NK-92 (cell line): ENCODE measurements around the gene TATDN2.
"Not testable (repeated sequence)": the region's sequence is repeated elsewhere in the genome, so short reads cannot be mapped to it uniquely, and the experiment has no call there.

Experiments used
- DNase-seq: peaks from one replicate; lab custom pipeline; 2025; ENCODE audit not compliant: unreplicated experiment; lab: John Stamatoyannopoulos, UW

TATDN2 gene

DNA sequence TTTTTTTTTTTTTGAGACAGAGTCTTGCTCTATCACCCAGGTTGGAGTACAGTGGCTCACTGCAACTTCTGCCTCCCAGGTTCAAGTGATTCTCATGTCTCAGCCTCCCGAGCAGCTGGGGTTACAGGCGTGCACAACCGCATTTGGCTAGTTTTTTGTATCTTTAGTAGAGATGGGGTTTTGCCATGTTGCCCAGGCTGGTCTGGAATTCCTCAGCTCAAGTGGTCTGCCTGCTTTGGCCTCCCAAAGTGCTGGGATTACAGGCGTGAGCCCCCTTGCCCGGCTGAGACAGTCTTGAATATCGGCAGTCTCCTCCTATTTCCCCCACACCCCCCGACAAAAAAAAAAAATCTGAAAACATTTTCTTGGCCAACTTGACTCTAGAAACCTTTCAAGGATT, 18.7 kb downstream of the TATDN2 start:
- not testable (repeated sequence) for DNase-seq

- DNase-seq: no peak
Measured at GRCh38 chr3:10268116-10268515, 19.9 kb downstream of the TATDN2 start.

DNA sequence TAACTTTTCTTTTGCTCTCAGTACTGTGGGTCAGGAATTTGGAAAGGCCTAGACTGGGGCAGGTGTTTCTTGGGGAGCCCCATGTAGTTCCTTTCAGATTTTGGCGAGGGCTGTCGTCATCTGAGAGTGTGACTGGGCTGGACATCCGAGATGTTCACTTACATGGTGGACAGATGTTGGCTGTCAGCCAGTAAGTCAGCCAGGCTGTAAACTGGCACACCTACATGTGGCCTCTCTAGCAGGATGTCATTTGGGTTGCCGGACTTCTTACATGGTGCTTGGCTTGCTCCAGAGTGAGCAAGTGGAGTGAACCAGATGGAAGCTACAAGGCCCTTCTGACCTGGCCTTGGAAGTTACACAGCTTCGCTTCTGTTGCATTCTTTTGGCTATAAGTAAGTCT, 20.7 kb downstream of the TATDN2 start:
- DNase-seq: no peak

- no peak for DNase-seq
Measured at GRCh38 chr3:10269443-10269842, 21.2 kb downstream of the TATDN2 start.

DNA sequence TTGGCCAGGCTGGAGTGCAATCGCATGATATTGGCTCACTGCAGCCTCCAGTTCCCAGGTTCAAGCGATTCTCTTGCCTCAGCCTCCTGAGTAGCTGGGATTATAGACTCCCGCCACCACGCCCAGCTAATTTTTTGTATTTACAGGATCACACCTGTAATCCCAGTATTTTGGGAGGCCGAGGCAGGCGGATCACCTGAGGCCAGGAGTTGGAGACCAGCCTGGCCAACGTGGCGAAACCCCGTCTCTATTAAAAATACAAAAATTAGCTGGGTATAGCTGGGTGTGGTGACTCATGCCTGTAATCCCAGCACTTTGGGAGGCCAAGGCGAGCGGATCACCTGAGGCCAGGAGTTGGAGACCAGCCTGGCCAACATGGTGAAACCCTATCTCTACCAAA, 24.2 kb downstream of the TATDN2 start:
- not testable (repeated sequence) for DNase-seq

- no peak for DNase-seq
Measured at GRCh38 chr3:10272977-10273376, 24.7 kb downstream of the TATDN2 start.

GRCh38 chr3:10273702-10274305, 25.5 kb downstream of the TATDN2 start:
- DNase-seq: no peak

GRCh38 chr3:10274601-10275000, 26.3 kb downstream of the TATDN2 start:
- DNase-seq: no peak

DNA sequence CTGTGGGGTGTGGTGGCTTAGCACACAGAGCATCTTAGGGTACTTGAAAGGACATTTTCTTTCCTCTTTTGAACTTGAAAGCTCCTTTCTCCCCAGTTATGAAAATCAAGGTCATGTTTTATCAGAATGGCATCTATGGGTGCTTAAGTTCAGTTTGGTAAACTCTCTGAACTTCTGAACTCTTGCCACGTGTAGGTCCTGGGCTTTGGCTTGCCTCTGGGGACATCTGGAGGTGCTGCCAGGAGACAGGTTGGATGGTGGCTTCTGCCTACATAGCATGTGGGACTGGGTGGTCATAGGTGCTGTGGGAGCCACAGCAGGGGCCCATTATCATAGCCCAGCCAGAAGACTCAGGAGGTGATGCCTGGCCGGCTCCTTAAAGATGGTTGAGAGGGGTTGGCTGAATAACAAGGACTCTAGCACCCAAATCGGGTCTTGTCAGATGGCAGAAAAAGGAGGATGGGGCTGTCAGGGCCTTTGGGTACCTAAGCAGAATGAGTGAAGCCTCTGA, 28.9 kb downstream of the TATDN2 start:
- DNase-seq: no peak

- no peak for DNase-seq
Measured at GRCh38 chr3:10278501-10278900, 30.2 kb downstream of the TATDN2 start.

DNA sequence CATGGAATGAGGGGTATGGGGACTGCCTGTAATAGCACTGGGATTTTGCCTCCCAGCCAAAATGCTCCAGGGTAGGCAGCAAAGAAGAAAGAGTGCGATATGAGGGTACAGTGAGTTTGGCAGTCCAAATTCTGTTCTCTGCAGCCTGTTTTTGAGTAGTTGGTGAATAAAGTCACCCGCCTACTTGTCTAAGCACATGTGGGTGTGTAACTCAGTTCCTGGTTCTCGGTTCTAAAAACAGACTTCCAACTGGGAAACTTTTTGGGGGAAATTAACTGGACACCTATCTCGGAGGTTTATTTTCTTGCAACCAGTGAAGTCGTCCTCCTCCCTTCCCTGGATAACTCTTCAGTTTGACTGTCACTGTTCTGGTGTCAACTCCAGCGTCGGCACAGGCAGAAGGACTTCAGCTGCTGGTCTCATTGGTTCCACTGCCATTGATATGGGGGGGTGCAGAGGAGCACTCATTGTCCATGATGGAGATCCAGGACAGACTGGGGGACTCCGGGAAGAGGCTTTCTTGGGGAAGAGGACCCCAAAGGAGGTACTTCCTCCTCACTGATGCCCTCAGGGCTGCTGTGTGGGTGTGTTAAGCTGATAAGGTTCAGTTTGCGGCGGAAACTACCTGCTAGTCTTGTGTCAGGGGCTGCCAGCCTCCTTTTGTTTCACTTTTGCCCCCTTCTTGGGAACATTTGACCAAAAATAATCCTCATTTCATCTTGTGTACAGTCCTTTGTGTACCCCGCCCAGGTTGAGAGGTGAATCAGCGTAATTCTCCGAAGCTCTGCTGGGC, 31.3 kb downstream of the TATDN2 start:
- no peak for DNase-seq

DNA sequence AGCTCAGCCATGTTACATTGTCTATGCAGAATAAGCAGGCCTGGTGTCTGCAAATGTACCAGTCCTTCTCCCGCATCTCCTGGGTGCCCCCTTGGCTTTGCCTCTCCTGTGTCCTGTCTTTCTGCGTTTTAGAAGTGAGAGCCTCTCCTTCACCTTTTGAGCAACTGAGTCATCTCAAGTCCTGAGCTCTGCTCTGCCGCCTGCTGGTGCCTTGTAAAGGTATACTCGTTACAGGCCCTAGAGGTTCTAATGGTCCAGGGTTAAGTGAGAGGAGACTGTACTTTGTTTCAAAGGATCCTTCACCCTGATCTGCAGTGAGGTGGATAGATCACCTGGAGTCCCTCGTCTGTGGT, 31.9 kb downstream of the TATDN2 start:
- no peak for DNase-seq

GRCh38 chr3:10280571-10280970, 32.3 kb downstream of the TATDN2 start:
- no peak for DNase-seq

GRCh38 chr3:10281951-10282350, 33.7 kb downstream of the TATDN2 start:
- no peak for DNase-seq

DNA sequence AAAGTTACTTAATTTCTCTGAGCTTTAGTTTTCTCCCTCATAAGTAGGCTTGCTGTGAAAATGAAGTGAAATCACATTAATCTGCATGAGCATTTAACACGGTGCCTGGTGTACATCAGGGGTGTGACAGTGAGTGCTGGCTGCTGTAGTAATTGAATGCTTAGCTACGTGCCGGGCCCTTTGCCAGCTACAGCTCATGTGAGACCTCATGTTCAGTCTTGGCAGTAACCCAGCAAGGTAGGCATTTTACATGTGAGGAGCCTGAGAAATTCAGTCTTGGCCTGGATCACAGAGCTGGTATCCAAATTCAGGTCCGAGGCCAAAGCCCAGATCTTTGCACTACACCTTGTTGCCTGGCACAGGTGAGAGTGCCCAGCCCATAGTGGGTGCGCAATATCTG, 35.4 kb downstream of the TATDN2 start:
- no peak for DNase-seq

DNA sequence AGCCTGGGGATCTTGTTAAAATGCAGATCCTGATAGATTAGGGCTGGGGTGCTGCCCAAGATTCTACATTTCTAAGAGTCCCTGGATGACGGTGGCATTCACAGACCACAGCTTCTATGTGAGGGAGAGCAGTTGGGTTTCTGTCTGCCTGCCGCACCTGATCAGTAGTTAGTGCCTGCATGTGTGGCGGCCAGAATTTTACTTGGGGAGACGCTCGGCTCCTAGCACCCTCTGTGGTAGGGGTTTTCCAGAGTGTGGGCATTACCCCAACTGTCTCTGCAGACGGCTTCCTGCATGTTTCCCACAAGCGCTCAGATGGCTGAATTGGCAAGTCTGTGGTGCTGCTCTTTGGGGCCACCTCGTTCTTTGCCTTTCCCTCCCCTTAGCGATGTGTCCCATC, 36.2 kb downstream of the TATDN2 start:
- no peak for DNase-seq

- DNase-seq: no peak
Measured at GRCh38 chr3:10285272-10286132, 37.2 kb downstream of the TATDN2 start.

GRCh38 chr3:10286133-10286524, 37.9 kb downstream of the TATDN2 start:
- no peak for DNase-seq

- DNase-seq: no peak
Measured at GRCh38 chr3:10286596-10287295, 38.5 kb downstream of the TATDN2 start.

- DNase-seq: no peak
Measured at GRCh38 chr3:10287936-10288574, 39.8 kb downstream of the TATDN2 start.

DNA sequence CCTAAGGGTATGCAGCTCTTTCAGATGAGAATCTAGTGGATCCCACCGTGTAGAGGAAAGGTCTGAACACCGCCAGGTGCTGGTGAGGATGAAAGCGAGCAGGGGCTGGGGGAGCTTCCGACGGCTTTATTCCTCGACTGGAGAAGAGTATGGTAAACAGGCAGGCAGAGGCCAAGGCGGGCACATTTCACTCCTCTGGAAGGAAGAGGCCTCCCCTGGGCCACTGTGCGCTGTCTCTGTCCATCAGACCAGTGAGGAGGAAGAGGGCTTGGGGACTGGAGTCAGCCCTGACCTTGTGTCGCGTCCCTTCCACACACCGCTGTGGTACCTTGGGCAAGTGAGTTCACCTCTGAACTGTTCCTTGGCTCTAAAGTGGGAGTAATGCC, 40.3 kb downstream of the TATDN2 start:
- no peak for DNase-seq
